ENCODE data around the gene SAMD4A. TPM values are rescaled to one million over a fixed set of nuclear protein-coding genes. Genes with fewer than 3 reads are reported as not detected.

SAMD4A gene
- total and polyA plus RNA-seq, 8 donors = 2.9 to 12.2 (median 9.4) TPM

- H3K9me3 ChIP-seq = no peaks in the 10 kb centered on the region
- no peaks in the 10 kb centered on the region for H3K4me1 ChIP-seq
- intact Hi-C loops (cut with DNase I) = no loop called here
- FAIRE-seq = no peak
- H3K27ac ChIP-seq = no peak overlapping the region
- no peaks in the 10 kb centered on the region for H3K27me3 ChIP-seq
- H3K4me3 ChIP-seq = no peak overlapping the region
- no peak for TF ChIP-seq CTCF (IDR thresholded peaks at IDR 0.05)
- no peak for DNase-seq
- 59 to 75% methylated on average over 2 of the region's 2 CpGs for WGBS, 2 donors
- no peak for ATAC-seq
- no peaks in the 10 kb centered on the region for H3K36me3 ChIP-seq
These were observed 72.7 kb downstream of the SAMD4A start for GRCh38 chr14:54639611-54640010.

GRCh38 chr14:54640506-54640905 lies 73.6 kb downstream of the SAMD4A start:
- no peak for TF ChIP-seq CTCF (IDR thresholded peaks at IDR 0.05)
- Histone ChIP-seq H3K27ac (no peak overlapping the region), H3K36me3 (no peaks in the 10 kb centered on the region), H3K9me3 (no peaks in the 10 kb centered on the region), H3K4me1 (no peaks in the 10 kb centered on the region), H3K4me3 (no peak overlapping the region), H3K27me3 (no peaks in the 10 kb centered on the region)
- 82 to 86% methylated on average over 8 of the region's 8 CpGs for WGBS, 2 donors
- intact Hi-C loops (cut with DNase I) = no loop called here
- no peak for ATAC-seq
- no peak for FAIRE-seq
- no peak for DNase-seq

- Histone ChIP-seq H3K36me3 (no peaks in the 10 kb centered on the region), H3K4me3 (no peak overlapping the region), H3K9me3 (no peaks in the 10 kb centered on the region), H3K27me3 (no peaks in the 10 kb centered on the region), H3K27ac (no peak overlapping the region), H3K4me1 (no peaks in the 10 kb centered on the region)
- ATAC-seq (no peak), FAIRE-seq (no peak), DNase-seq (no peak)
- no peak for TF ChIP-seq CTCF (IDR thresholded peaks at IDR 0.05)
- WGBS, 2 donors = 56 to 74% methylated on average over 2 of the region's 2 CpGs
- intact Hi-C loops (cut with DNase I) = no loop called here
These were observed 75.2 kb downstream of the SAMD4A start for GRCh38 chr14:54642121-54642520.

GRCh38 chr14:54642801-54643695 lies 76.1 kb downstream of the SAMD4A start:
- no peak for TF ChIP-seq CTCF (IDR thresholded peaks at IDR 0.05)
- FAIRE-seq (no peak), DNase-seq (no peak), ATAC-seq (peak in 3 of 4 donors; percentile 29 to 57 (median 52))
- H3K4me3 ChIP-seq = no peak overlapping the region
- H3K4me1 ChIP-seq = no peaks in the 10 kb centered on the region
- no peak overlapping the region for H3K27ac ChIP-seq
- no peaks in the 10 kb centered on the region for H3K27me3 ChIP-seq
- intact Hi-C loops (cut with DNase I) = no loop called here
- no peaks in the 10 kb centered on the region for H3K36me3 ChIP-seq
- 56 to 58% methylated on average over 9 of the region's 9 CpGs for WGBS, 2 donors
- H3K9me3 ChIP-seq = no peaks in the 10 kb centered on the region

- Histone ChIP-seq H3K9me3 (no peaks in the 10 kb centered on the region), H3K27ac (no peak overlapping the region), H3K4me3 (no peak overlapping the region), H3K36me3 (no peaks in the 10 kb centered on the region), H3K4me1 (no peaks in the 10 kb centered on the region), H3K27me3 (no peaks in the 10 kb centered on the region)
- ATAC-seq (no peak), DNase-seq (no peak), FAIRE-seq (no peak)
- 89% methylated on average over 5 of the region's 5 CpGs for WGBS, 2 donors
- intact Hi-C loops (cut with DNase I) = no loop called here
- TF ChIP-seq CTCF (IDR thresholded peaks at IDR 0.05) = no peak
These were observed 76.8 kb downstream of the SAMD4A start for GRCh38 chr14:54643696-54644176.
